Measurements from ENCODE around the gene GIT1. TPM values are rescaled to one million over a fixed set of nuclear protein-coding genes. Genes with fewer than 3 reads are reported as not detected.

GIT1 gene
- polyA plus RNA-seq, 1 of the 3 experiments (the other 2 are of a cell fraction) = 42.9 TPM

GRCh38 chr17:29584452-29585079 is 4.9 kb downstream of the GIT1 start:
- H3K4me1 ChIP-seq (ENCODE audit: control insufficient read depth in 1 of 2, insufficient read depth in 2 of 2, low read depth in 1 of 2, low read length in 1 of 2) = peaks cover 12 to 46% of the 10 kb centered on the region in 2 experiments; a peak in 3 of 4 replicates
- H3K36me3 ChIP-seq (replicated peaks in 1 of 2; ENCODE audit: control insufficient read depth in 1 of 2, insufficient read depth in 2 of 2, low read length in 1 of 2) = peaks cover under 1 to 32% of the 10 kb centered on the region in 2 experiments
- H3K4me2 ChIP-seq = 0 out of 2 replicates have a peak overlapping the region, but pooled peaks have one; percentile 15
- H3F3A ChIP-seq (replicated peaks; ENCODE audit: insufficient read depth) = peaks cover 5% of the 10 kb centered on the region
- TF ChIP-seq FOXM1 (IDR thresholded peaks at IDR 0.05; ENCODE audit: low read depth) = no peak
- TF ChIP-seq, protein P1, sequence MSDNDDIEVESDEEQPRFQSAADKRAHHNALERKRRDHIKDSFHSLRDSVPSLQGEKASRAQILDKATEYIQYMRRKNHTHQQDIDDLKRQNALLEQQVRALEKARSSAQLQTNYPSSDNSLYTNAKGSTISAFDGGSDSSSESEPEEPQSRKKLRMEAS (IDR thresholded peaks at IDR 0.05; ENCODE audit: low read depth) = no peak
- TF ChIP-seq, protein P2, sequence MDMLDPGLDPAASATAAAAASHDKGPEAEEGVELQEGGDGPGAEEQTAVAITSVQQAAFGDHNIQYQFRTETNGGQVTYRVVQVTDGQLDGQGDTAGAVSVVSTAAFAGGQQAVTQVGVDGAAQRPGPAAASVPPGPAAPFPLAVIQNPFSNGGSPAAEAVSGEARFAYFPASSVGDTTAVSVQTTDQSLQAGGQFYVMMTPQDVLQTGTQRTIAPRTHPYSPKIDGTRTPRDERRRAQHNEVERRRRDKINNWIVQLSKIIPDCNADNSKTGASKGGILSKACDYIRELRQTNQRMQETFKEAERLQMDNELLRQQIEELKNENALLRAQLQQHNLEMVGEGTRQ (IDR thresholded peaks at IDR 0.05; ENCODE audit: borderline replicate concordance, low read depth, low read length) = no peak
- TF ChIP-seq RAD21 (IDR thresholded peaks at IDR 0.05; ENCODE audit: low read length) = no peak
- TF ChIP-seq POLR2AphosphoS5 (IDR thresholded peaks at IDR 0.05; ENCODE audit: low read depth, low read length) = no peak
- TF ChIP-seq NRF1 (IDR thresholded peaks at IDR 0.05; ENCODE audit: low read depth, low read length) = no peak
- no peak for TF ChIP-seq PBX3 (IDR thresholded peaks at IDR 0.05)
- no peak for TF ChIP-seq MEF2A (IDR thresholded peaks at IDR 0.05; ENCODE audit: borderline replicate concordance, low read depth)
- TF ChIP-seq EP300 (IDR thresholded peaks at IDR 0.05; ENCODE audit: borderline replicate concordance in 1 of 2, low read depth in 1 of 2, low read length in 1 of 2) = no peak
- TF ChIP-seq SIN3A (IDR thresholded peaks at IDR 0.05; ENCODE audit: borderline replicate concordance, low read depth, low read length) = no peak
- TF ChIP-seq JUND (IDR thresholded peaks at IDR 0.05) = no peak
- TF ChIP-seq CTCF (IDR thresholded peaks at IDR 0.05) = no peak
- TF ChIP-seq TCF12 (IDR thresholded peaks at IDR 0.05) = no peak
- H3K9ac ChIP-seq = no peak overlapping the region
- CTCF ChIA-PET = interaction anchor here (1.3 to 12.7 kb wide), 4 partner anchors 7 to 221 kb away, joined by 3 to 166 read pairs (median 64); partner anchors contain the start of genes ABHD15, ANKRD13B and TP53I13
- H2AFZ ChIP-seq (ENCODE audit: low read depth) = no peak overlapping the region
- peak; percentile 25 for DNase-seq
- no peak overlapping the region for H3K4me3 ChIP-seq (ENCODE audit: low read depth in 2 of 2, low read length in 1 of 2)
- no peaks in the 10 kb centered on the region for H3K9me3 ChIP-seq
- no peak overlapping the region; a peak in 1 of 4 replicates for H3K27ac ChIP-seq (ENCODE audit: low read depth in 2 of 2, low read length in 1 of 2)
- H3K9me2 ChIP-seq = no peaks in the 10 kb centered on the region
- H4K20me1 ChIP-seq (ENCODE audit: insufficient read depth) = peaks cover 73% of the 10 kb centered on the region
- POLR2A ChIA-PET = no interaction called here
- whole genome bisulfite sequencing (ENCODE audit: low lambda C conversion rate) = 86% methylated on average over 11 of the region's 12 CpGs
- H3K79me2 ChIP-seq (ENCODE audit: insufficient read depth) = peaks cover 74% of the 10 kb centered on the region
- H3K27me3 ChIP-seq (ENCODE audit: insufficient read depth) = no peaks in the 10 kb centered on the region
